Measurements from ENCODE around the gene LHX3. TPM values are rescaled to one million over a fixed set of nuclear protein-coding genes. Genes with fewer than 3 reads are reported as not detected.

LHX3 gene
- not detected for total RNA-seq

DNA sequence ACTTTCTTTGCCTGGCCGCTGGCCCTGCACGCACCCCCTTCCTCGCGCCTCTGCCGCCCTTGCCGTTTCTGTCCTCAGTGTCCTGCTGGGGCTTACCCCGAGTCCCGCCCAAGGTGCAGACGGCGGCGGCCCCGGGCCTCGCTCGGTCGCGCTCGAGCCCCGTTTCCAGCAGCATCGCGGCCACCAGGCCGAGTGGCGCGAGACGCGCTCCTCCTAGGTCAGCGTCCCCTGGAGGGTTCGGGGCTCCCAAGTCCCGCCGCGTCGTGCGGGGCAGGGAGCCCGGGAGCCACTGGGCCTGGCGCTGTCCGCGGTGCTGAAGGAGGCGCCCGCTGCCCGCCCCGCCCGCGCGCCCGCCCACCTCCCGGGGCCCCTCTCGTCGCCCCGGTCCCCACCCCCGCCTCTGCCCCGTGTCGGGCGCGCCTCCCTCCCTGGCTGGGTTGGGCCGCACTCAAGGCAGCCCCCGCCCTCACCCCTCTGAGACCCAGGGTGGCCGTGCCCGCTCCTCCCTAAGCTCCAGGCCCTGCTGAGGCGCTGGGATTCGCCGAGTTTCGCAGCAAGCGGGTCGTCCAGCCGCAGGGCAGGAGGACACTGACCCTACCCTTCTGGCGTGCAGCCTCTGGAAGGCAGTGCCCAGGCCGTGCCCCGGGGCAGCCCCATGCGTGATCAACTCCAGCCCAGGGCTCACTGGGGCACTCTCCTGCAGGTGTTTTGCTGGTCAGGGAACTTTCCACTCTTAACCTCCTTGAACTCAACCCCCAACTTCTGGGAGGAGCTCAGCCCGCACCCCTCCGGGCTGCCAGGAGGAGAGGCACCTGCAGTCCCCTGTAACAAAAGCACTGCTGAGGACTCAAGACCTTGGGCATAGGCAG, at the start of gene LHX3:
Gene LHX3 (minus strand): TSS at position 291 of the 869 bp plus-strand sequence. CDS start 116 bp downstream, at position 175.
- ChIA-PET CTCF (no interaction called here), POLR2A (no interaction called here)
- Mint-ChIP-seq H3K9me3 (ENCODE audit: low read depth) (no peaks in the 10 kb centered on the region), H3K4me3 (no peak within 1 kb of the TSS), H3K27ac (no peak within 1 kb of the TSS), H3K36me3 (ENCODE audit: low read depth) (peaks cover 4% of the 10 kb centered on the region), H3K4me1 (no peaks in the 10 kb centered on the region), H3K27me3 (peaks cover 22% of the 10 kb centered on the region)
- intact Hi-C loops (cut with DNase I, micrococcal nuclease): no loop called here
- ATAC-seq (peak; percentile 23), DNase-seq (peak; percentile 55)

DNA sequence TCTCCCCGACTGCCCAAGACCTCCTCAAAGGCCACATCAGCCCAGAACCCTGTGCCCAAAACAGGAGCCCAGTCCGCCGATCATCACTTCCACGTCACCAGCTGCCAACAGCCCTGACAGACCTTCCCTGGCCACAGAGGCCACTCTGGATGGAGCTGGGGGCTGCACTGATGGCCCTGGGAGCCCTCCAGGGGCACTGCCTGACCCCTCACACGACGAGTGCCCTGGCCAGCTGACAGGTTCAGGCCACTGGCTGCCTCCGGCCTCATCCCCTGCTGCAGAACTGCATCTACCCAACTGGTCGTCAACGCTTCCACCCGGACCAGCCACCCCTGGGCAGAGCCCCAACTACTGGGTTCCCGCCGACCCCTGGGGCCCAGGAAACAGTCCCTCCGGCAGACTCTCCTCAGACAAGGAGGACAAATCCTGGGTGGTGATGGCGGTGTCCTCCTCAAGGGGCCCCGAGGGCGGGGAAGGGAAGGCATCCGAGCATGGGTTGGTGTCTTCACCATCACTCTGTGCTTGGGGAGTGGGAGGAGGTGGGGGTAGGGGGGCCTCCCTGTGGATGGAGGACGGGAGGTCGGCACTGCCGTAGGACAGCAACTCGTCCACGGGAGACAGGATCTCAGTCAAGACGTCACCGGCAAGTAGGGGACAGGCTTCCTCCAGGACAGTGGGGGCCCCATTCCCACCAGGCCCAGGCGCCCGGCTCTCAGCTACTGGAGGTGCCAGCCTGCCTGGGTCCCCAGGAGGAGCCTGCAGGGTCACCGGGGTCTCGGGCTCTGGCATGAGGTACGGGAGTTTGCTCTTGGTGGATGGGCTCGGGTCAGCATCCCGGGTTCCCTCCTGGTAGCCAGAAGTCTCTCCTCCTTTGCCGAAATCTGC, 48.6 kb upstream of the LHX3 start:
- ATAC-seq: no peak
- no peaks in the 10 kb centered on the region for H3K9me3 Mint-ChIP-seq (ENCODE audit: low read depth)
- H3K36me3 Mint-ChIP-seq (ENCODE audit: low read depth): no peaks in the 10 kb centered on the region
- H3K27ac Mint-ChIP-seq: no peak overlapping the region
- intact Hi-C loops (cut with DNase I, micrococcal nuclease): no loop called here
- H3K27me3 Mint-ChIP-seq: no peaks in the 10 kb centered on the region
- no peak for DNase-seq
- no peaks in the 10 kb centered on the region for H3K4me1 Mint-ChIP-seq
- POLR2A ChIA-PET: no interaction called here
- H3K4me3 Mint-ChIP-seq: no peak overlapping the region
- CTCF ChIA-PET: interaction anchor here (0.5 kb wide), 1 partner anchor 80 kb away, joined by 5 read pairs; no protein-coding TSS in a partner anchor

DNA sequence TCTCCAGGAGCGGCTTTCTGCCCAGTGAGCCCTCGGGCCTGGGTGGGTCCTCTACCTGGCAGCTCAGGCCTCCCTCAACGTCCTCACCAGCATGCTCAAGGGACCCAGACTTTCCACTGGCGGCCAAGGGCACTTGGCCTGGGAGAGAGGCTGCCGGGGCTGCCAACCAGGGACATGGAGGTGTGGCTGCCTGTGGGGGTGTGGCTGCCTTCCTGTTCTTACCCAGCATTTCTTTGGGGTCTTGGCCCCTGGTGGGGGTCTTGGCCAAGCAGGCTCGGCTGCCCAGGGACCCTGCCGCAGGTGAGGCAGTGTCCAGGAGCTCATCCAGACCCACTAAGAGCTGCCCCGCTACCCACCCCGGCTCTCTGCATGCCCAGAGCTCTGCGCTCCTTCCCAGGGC, 47.9 kb upstream of the LHX3 start:
- POLR2A ChIA-PET: no interaction called here

DNA sequence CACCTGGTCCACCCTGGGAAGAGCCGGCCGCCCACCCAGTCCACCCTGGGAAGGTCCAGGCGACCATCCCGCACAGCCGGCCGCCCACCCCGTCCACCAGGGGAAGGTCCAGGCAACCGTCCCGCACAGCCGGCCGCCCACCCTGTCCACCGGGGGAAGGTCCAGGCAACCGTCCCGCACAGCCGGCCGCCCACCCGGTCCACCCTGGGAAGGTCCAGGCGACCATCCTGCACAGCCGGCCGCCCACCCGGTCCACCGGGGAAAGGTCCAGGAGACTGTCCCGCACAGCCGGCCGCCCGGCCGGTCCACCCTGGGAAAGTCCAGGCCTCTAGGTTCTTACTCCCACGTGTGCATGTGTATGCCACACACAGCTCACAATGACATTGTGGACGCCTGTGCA, 47.4 kb upstream of the LHX3 start:
- intact Hi-C loops (cut with DNase I, micrococcal nuclease): no loop called here
- no peaks in the 10 kb centered on the region for H3K9me3 Mint-ChIP-seq (ENCODE audit: low read depth)
- ChIA-PET POLR2A (no interaction called here), CTCF (no interaction called here)
- no peak overlapping the region for H3K4me3 Mint-ChIP-seq
- DNase-seq (no peak), ATAC-seq (no peak)
- H3K4me1 Mint-ChIP-seq: no peaks in the 10 kb centered on the region
- no peak overlapping the region for H3K27ac Mint-ChIP-seq
- no peaks in the 10 kb centered on the region for H3K27me3 Mint-ChIP-seq
- no peaks in the 10 kb centered on the region for H3K36me3 Mint-ChIP-seq (ENCODE audit: low read depth)

More for the DNA sequence above, 47.9 kb upstream of the LHX3 start:
- Mint-ChIP-seq H3K4me1 (no peaks in the 10 kb centered on the region), H3K36me3 (ENCODE audit: low read depth) (no peaks in the 10 kb centered on the region), H3K4me3 (no peak overlapping the region), H3K27me3 (no peaks in the 10 kb centered on the region), H3K27ac (no peak overlapping the region), H3K9me3 (ENCODE audit: low read depth) (no peaks in the 10 kb centered on the region)
- CTCF ChIA-PET: interaction anchor here (0.5 kb wide), 1 partner anchor 80 kb away, joined by 5 read pairs; no protein-coding TSS in a partner anchor
- no peak for DNase-seq
- no peak for ATAC-seq
- intact Hi-C loops (cut with DNase I, micrococcal nuclease): no loop called here

DNA sequence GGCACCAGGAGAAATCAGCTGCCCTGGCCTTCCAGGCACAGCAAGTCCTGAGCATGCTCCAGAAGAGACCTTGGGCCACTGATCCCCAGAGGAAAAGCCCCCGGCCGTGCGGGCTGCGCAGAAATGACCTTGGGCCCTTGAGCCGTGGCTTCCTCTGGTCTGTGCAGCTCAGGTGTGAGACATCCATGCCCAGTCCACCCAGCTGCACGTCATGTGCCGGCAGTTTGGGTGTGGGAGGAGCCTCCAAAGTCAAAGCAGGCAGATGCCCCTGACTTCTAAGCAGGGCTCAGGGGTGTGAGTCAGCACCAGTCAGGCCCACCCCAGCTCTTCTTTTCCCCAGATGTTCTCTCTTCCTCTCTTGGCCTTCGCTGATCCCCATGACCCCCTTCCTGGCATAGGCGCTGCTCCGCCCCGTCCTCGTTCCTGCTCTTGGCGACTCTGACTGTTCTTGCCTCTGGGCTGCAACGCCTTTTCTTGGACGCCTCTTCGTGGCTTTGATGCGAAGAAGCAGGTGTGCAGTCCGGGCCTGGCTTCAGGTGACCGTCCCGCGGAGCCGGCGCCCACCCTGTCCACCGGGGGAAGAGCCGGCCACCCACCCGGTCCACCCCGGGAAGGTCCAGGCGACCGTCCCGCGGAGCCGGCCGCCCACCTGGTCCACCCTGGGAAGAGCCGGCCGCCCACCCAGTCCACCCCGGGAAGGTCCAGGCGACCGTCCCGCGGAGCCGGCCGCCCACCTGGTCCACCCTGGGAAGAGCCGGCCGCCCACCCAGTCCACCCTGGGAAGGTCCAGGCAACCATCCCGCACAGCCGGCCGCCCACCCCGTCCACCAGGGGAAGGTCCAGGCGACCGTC, 46.6 kb upstream of the LHX3 start:
- no peak overlapping the region for H3K4me3 Mint-ChIP-seq
- no peaks in the 10 kb centered on the region for H3K4me1 Mint-ChIP-seq
- DNase-seq: no peak
- H3K27ac Mint-ChIP-seq: no peak overlapping the region
- ChIA-PET POLR2A (interaction anchor here (0.7 kb wide), 1 partner anchor 480 kb away, joined by 3 read pairs; no protein-coding TSS in a partner anchor), CTCF (interaction anchor here (0.7 kb wide), 1 partner anchor 574 kb away, joined by 4 read pairs; no protein-coding TSS in a partner anchor)
- H3K36me3 Mint-ChIP-seq (ENCODE audit: low read depth): no peaks in the 10 kb centered on the region
- no peak for ATAC-seq
- no peaks in the 10 kb centered on the region for H3K27me3 Mint-ChIP-seq
- intact Hi-C loops (cut with DNase I, micrococcal nuclease): no loop called here
- no peaks in the 10 kb centered on the region for H3K9me3 Mint-ChIP-seq (ENCODE audit: low read depth)

DNA sequence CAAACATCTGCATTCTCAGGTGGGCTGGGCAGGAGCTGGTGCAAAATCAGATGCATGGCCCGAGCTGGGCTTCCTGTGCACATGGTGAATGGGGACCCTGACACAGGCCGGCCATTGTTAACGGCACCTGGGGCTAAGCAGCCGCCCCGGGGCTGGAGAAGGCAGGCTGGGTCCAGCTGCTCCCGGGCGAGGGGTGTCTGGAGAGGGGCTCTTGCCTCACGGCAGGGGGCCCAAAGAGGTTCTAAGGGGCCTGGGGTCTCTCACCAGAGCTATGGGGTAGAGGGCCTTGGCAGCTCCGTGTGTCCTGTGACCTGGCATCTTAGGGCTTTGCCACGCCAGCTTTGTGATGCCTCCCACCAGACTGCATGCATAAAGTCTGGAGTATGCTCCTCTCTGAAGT, 45.7 kb upstream of the LHX3 start:
- ChIA-PET POLR2A (no interaction called here), CTCF (interaction anchor here (0.7 kb wide), 1 partner anchor 574 kb away, joined by 4 read pairs; no protein-coding TSS in a partner anchor)
- Mint-ChIP-seq H3K9me3 (ENCODE audit: low read depth) (no peaks in the 10 kb centered on the region), H3K4me3 (no peak overlapping the region), H3K27me3 (no peaks in the 10 kb centered on the region), H3K4me1 (peaks cover 4% of the 10 kb centered on the region), H3K27ac (no peak overlapping the region), H3K36me3 (ENCODE audit: low read depth) (no peaks in the 10 kb centered on the region)
- ATAC-seq (no peak), DNase-seq (no peak)
- intact Hi-C loops (cut with DNase I, micrococcal nuclease): no loop called here

DNA sequence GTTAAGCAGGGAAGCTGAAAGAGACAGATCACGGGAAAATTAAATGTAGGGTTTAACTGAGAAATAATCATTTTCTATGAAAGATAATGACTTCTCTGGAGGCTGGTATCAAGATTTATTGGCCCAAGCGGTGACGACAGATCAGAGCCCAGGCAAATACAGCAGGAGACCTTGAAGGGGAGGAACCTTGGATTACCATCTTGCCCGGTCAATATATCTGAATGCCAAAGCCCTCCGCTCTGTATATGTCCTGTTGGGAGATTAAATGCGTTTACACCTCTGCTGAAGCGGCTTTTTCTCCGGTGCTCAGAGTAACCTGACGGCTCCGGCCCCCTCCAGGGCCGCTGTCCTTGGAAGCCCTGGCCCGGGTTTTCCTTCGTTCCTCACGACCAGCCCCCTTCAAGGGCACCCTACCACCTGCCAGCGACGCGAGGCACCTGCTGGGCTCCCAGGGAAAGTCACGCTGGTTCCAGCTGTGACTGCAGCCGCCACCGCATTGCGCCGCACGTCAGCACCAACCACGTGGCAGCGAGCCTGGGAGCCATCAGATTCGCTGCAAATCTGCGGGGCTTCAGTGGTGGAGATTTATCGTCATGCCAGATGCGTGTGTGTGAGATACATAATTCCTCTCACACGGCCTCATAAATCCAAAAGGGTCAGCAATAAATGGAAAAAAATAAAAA, 45.1 kb upstream of the LHX3 start:
- intact Hi-C loops (cut with DNase I, micrococcal nuclease): loop anchor here in 1 of 2 experiments (10.0 kb wide), 2 partner anchors 545 to 1205 kb away; partner anchors contain the start of genes CCDC183, NSMF and TMEM141
- H3K4me3 Mint-ChIP-seq: no peak overlapping the region
- no peaks in the 10 kb centered on the region for H3K36me3 Mint-ChIP-seq (ENCODE audit: low read depth)
- peaks cover 5% of the 10 kb centered on the region for H3K4me1 Mint-ChIP-seq
- H3K27me3 Mint-ChIP-seq: no peaks in the 10 kb centered on the region
- DNase-seq: no peak
- POLR2A ChIA-PET: no interaction called here
- CTCF ChIA-PET: no interaction called here
- H3K9me3 Mint-ChIP-seq (ENCODE audit: low read depth): no peaks in the 10 kb centered on the region
- ATAC-seq: no peak
- no peak overlapping the region for H3K27ac Mint-ChIP-seq

DNA sequence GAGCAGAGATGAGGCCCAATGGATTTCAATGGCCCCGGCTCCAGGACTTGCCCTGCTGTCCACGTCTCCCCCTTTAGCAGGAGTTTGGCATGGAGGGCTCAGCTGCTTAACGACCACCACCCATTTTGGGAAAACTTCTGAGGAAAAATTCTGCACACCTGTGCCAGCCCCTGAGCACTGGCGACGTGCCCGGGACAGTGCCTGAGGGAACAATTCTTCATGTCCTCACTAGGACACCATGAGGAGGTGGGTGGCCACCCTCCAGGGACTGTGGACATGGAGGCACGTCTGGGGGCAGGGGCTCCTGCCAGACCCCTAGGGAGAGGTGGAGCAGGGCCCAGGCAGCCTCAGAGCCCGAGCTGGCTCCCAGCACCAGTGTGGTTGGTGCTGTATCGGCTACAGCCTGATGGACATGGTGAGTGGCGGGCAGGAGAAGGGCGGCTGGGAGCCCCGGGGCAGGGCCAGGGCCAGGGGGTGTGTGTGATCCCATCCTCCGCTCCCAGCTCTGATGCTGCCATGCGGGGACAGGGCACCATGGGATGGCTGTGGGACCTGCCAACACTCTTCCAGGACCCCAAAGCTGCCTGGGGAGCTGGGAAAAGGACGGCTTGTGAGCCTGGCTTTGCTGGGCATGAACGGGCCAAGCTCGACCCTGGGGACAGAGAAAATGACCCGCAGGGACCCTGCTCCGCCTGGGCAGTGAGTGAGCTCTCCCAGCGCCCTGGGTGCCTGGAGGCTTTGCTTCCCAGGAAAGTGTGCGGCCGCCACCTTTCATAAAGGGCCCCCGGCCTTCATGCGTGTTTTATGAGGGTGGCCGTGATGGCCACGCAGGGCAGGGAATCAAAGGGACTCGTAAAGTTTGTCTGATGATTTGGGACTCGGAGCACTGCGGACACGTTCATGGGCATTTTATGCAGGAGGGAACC, 44.3 kb upstream of the LHX3 start:
- H3K27ac Mint-ChIP-seq: no peak overlapping the region
- CTCF ChIA-PET: no interaction called here
- no peak for DNase-seq
- no peaks in the 10 kb centered on the region for H3K27me3 Mint-ChIP-seq
- H3K9me3 Mint-ChIP-seq (ENCODE audit: low read depth): no peaks in the 10 kb centered on the region
- no peak overlapping the region for H3K4me3 Mint-ChIP-seq
- peaks cover 13% of the 10 kb centered on the region for H3K4me1 Mint-ChIP-seq
- ATAC-seq: no peak
- POLR2A ChIA-PET: no interaction called here
- no peaks in the 10 kb centered on the region for H3K36me3 Mint-ChIP-seq (ENCODE audit: low read depth)
- intact Hi-C loops (cut with DNase I, micrococcal nuclease): loop anchor here in 1 of 2 experiments (10.0 kb wide), 2 partner anchors 546 to 1206 kb away; partner anchors contain the start of genes CCDC183, NSMF and TMEM141

DNA sequence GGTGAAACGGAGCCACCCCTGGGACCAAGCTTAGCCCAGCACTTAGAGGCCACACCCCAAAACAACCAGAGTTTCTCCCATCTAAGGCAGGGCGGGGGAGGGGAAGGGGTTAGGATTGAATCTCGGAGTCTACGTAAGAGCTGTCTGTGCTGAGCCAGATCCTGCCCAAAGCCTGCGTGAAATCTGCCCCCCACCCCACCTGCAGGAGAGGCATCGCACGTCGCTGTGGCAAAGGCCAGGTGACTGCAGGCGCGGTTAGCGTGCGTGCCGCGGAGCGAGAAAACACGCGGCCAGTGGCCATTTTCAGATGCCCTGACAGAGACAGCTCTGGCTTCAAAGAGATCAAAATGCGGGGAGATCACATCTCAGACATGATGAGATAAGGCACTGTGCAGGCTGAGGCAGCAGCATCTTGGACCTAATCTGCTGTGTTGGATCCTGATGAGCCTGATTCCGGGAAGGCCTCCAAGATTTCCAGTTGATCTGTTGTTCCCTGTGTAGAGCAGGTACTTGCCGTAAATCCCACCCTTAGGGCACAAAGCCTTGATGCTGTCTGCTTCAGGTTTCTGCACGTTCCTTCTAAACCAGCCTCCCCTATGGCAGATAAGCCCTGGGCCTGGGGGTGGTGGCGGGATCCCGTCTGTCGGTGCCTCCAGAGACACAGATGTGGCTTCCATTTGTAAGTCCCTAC, 43.2 kb upstream of the LHX3 start:
- Mint-ChIP-seq H3K4me3 (no peak overlapping the region), H3K4me1 (peaks cover 25% of the 10 kb centered on the region), H3K36me3 (ENCODE audit: low read depth) (peaks cover 4% of the 10 kb centered on the region), H3K9me3 (ENCODE audit: low read depth) (no peaks in the 10 kb centered on the region), H3K27ac (no peak overlapping the region), H3K27me3 (no peaks in the 10 kb centered on the region)
- POLR2A ChIA-PET: no interaction called here
- CTCF ChIA-PET: no interaction called here
- intact Hi-C loops (cut with DNase I, micrococcal nuclease): loop anchor here in 1 of 2 experiments (10.0 kb wide), 2 partner anchors 547 to 1207 kb away; partner anchors contain the start of genes CCDC183, NSMF and TMEM141
- ATAC-seq: no peak
- DNase-seq: no peak

All from activated CD4-positive, alpha-beta T cell treated with anti-CD3 and anti-CD28 coated beads for 36 hours (primary cell).